Esophagus squamous epithelium (tissue), 5 donors: ENCODE results near the gene DSCAML1. TPM values are rescaled to one million over a fixed set of nuclear protein-coding genes. Genes with fewer than 3 reads are reported as not detected.

Source experiments
- DNase-seq: peaks from one replicate; lab custom pipeline; 2025; lab: John Stamatoyannopoulos, UW
- H3K27ac ChIP-seq, 4 donors: fragments of 200-600 bp; sonication (generic); one replicate each; pipeline ENCODE4 v1.5.1; 2016 to 2019; ENCODE audit warnings: mild to moderate bottlenecking in 1 of 4
- H3K27me3 ChIP-seq, 4 donors: fragments of 200-600 bp; sonication (generic); 1 replicate in 3 of 4; 2 replicates in 1 of 4; pipeline versions ENCODE4 v1.5.1 to v1.6.0; 2017 to 2021; ENCODE audit warnings: antibody characterized with exemption in 1 of 4
- H3K36me3 ChIP-seq, 3 donors: fragments of 200-600 bp; sonication (generic); one replicate each; pipeline ENCODE4 v1.5.1; 2016 to 2019
- H3K4me1 ChIP-seq, 3 donors: fragments of 200-600 bp; sonication (generic); one replicate each; pipeline ENCODE4 v1.5.1; 2017 to 2019
- H3K4me3 ChIP-seq, 4 donors: fragments of 200-600 bp; sonication (generic); 1 replicate in 3 of 4; 2 replicates in 1 of 4; pipeline ENCODE4 v1.5.1; 2016 to 2019; ENCODE audit warnings: mild to moderate bottlenecking in 2 of 4, moderate library complexity in 1 of 4
- H3K9me3 ChIP-seq, 3 donors: fragments of 200-600 bp; sonication (generic); one replicate each; pipeline ENCODE4 v1.5.1; 2016 to 2019
- CTCF ChIP-seq, 6 experiments: fragments of 450-650 bp in 4 of 6; fragments of 200-600 bp in 2 of 6; sonication (generic) in 2 of 6; IDR thresholded peaks; one replicate each; pipeline ENCODE4 v1.5.1; 2016 to 2019; ENCODE audit warnings: antibody characterized with exemption in 6 of 6, mild to moderate bottlenecking in 4 of 6, moderate library complexity in 4 of 6
- POLR2A ChIP-seq, 4 donors: fragments of 450-650 bp; IDR thresholded peaks; one replicate each; pipeline ENCODE4 v1.6.1; 2017; ENCODE audit warnings: antibody characterized with exemption in 4 of 4, mild to moderate bottlenecking in 4 of 4, moderate library complexity in 3 of 4
- WGBS, 2 donors: methylation state at CpG; one replicate each; pipeline ENCODE4 v1.1.5; 2018; 5-methylcytosine and 5-hydroxymethylcytosine counted together
- intact Hi-C: fragments of 100-400 bp; cut with DNase I; formaldehyde crosslinking; loops from one replicate; pipeline ENCODE4 v1.15.0; 2022
- total RNA-seq, 4 donors: library from RNA; depleted of rRNA; stranded (reverse); fragments of >200 nt; gene quantifications; one replicate each; pipeline ENCODE4 v1.1.0, GENCODE V29; 2016
- donor health status: DM: yes; HTN: yes; CAD: no.

DSCAML1 gene
- total RNA-seq, 4 donors from 2014 or later, result 0.04 to 0.19 TPM; not detected in 2

GRCh38 chr11:117517097-117517496 is 279.9 kb downstream of the DSCAML1 start:
- 65 to 69% methylated on average over 4 of the region's 4 CpGs for WGBS, 2 donors
- H3K4me1 ChIP-seq, result peaks cover 0 to 1% (median 0%) of the 10 kb centered on the region in 3 donors
- H3K27ac ChIP-seq, result no peak overlapping the region
- TF ChIP-seq POLR2A (IDR thresholded peaks at IDR 0.05) (no peak), CTCF (IDR thresholded peaks at IDR 0.05) (no peak)
- no peaks in the 10 kb centered on the region for H3K36me3 ChIP-seq
- intact Hi-C loops, result no loop called here
- peaks cover 0 to 20% (median 0%) of the 10 kb centered on the region in 4 donors for H3K27me3 ChIP-seq
- DNase-seq, result no peak
- no peak overlapping the region for H3K4me3 ChIP-seq
- H3K9me3 ChIP-seq, result no peaks in the 10 kb centered on the region

- Histone ChIP-seq H3K4me1 (peaks cover 0 to 11% (median 0%) of the 10 kb centered on the region in 3 donors), H3K4me3 (no peak overlapping the region), H3K9me3 (no peaks in the 10 kb centered on the region), H3K27me3 (peaks cover 0 to 28% (median 0%) of the 10 kb centered on the region in 4 donors), H3K36me3 (no peaks in the 10 kb centered on the region), H3K27ac (no peak overlapping the region)
- intact Hi-C loops, result no loop called here
- WGBS, 2 donors, result 60 to 87% methylated on average over 2 to 6 of the region's 21 CpGs
- no peak for DNase-seq
- TF ChIP-seq POLR2A (IDR thresholded peaks at IDR 0.05), result no peak
- no peak for TF ChIP-seq CTCF (IDR thresholded peaks at IDR 0.05)
These were observed 280.9 kb downstream of the DSCAML1 start for GRCh38 chr11:117515892-117516787.

GRCh38 chr11:117514256-117514655 is 282.8 kb downstream of the DSCAML1 start:
- 79 to 80% methylated on average over 4 of the region's 4 CpGs for WGBS, 2 donors
- Histone ChIP-seq H3K9me3 (no peaks in the 10 kb centered on the region), H3K27ac (no peak overlapping the region), H3K4me1 (peaks cover 0 to 15% (median 0%) of the 10 kb centered on the region in 3 donors), H3K36me3 (no peaks in the 10 kb centered on the region), H3K4me3 (no peak overlapping the region), H3K27me3 (peaks cover 0 to 36% (median 0%) of the 10 kb centered on the region in 4 donors)
- TF ChIP-seq POLR2A (IDR thresholded peaks at IDR 0.05) (no peak), CTCF (IDR thresholded peaks at IDR 0.05) (no peak)
- DNase-seq, result no peak
- intact Hi-C loops, result no loop called here

- Histone ChIP-seq H3K27ac (no peak overlapping the region), H3K9me3 (no peaks in the 10 kb centered on the region), H3K27me3 (peaks cover 0 to 37% (median 0%) of the 10 kb centered on the region in 4 donors), H3K4me1 (peaks cover 0 to 15% (median 0%) of the 10 kb centered on the region in 3 donors), H3K36me3 (no peaks in the 10 kb centered on the region), H3K4me3 (no peak overlapping the region)
- intact Hi-C loops, result no loop called here
- 56 to 67% methylated on average over 4 to 5 of the region's 5 CpGs for WGBS, 2 donors
- TF ChIP-seq POLR2A (IDR thresholded peaks at IDR 0.05), result no peak
- no peak for TF ChIP-seq CTCF (IDR thresholded peaks at IDR 0.05)
- no peak for DNase-seq
These were observed 283.4 kb downstream of the DSCAML1 start for GRCh38 chr11:117513666-117514065.

GRCh38 chr11:117511931-117512539 is 285.0 kb downstream of the DSCAML1 start:
- Histone ChIP-seq H3K27me3 (peaks cover 0 to 48% (median 0%) of the 10 kb centered on the region in 4 donors), H3K27ac (no peak overlapping the region), H3K9me3 (no peaks in the 10 kb centered on the region), H3K4me1 (peaks cover 0 to 15% (median 0%) of the 10 kb centered on the region in 3 donors), H3K36me3 (no peaks in the 10 kb centered on the region), H3K4me3 (no peak overlapping the region)
- TF ChIP-seq CTCF (IDR thresholded peaks at IDR 0.05) (no peak), POLR2A (IDR thresholded peaks at IDR 0.05) (no peak)
- no peak for DNase-seq
- intact Hi-C loops, result no loop called here
- 34 to 41% methylated on average over 8 to 12 of the region's 14 CpGs for WGBS, 2 donors
